A549 (cell line): ENCODE data around the gene KCNK7. TPM values are rescaled to one million over a fixed set of nuclear protein-coding genes. Genes with fewer than 3 reads are reported as not detected.

Source experiments
- ATAC-seq, 2 experiments: fragments of 200-7000 bp in 1 of 2; fragments of >200 bp in 1 of 2; cut with Nextera tagmentation in 1 of 2; cut with Tn5 transposase in 1 of 2; 3 replicates each; pipeline versions ENCODE4 v1.8.0 to v1.9.1; 2018 to 2020; ENCODE audit warnings: mild to moderate bottlenecking in 1 of 2, moderate library complexity in 1 of 2
- CTCF ChIA-PET: fragments of 300-600 bp; sonication (Branson Sonifier 250); formaldehyde crosslinking; extraction: SDS; loops from one replicate; lab custom pipeline; 2021; ENCODE audit warnings: antibody characterized with exemption, inconsistent platforms; lab: Yijun Ruan, JAX
- POLR2A ChIA-PET: fragments of 350-600 bp; formaldehyde crosslinking; extraction: SDS; loops from one replicate; lab custom pipeline; 2021; ENCODE audit warnings: antibody characterized with exemption, inconsistent platforms; lab: Yijun Ruan, JAX
- DNase-seq, 2 experiments: peaks; one replicate each; pipeline versions ENCODE4 v3.0.0 to v3.0.0-alpha.2; 2011 to 2016; ENCODE audit warnings: low read depth in 1 of 2, low spot score in 1 of 2
- FAIRE-seq: peaks from 2 replicates; lab custom pipeline; 2011; peaks lifted over from hg19 to GRCh38; lab: Jason Lieb, UNC
- H3K27ac ChIP-seq, 2 experiments: fragments of >200 bp; sonication (Bioruptor Twin); formaldehyde crosslinking; 3 replicates each; pipeline ENCODE4 v1.5.1; 2016 to 2017
- H3K4me1 ChIP-seq: fragments of >200 bp; sonication (Bioruptor Twin); formaldehyde crosslinking; 3 replicates; pipeline ENCODE4 v1.6.1; 2016
- H3K4me2 ChIP-seq: fragments of >200 bp; sonication (Bioruptor Twin); formaldehyde crosslinking; 3 replicates; pipeline ENCODE4 v1.6.1; 2016
- H3K4me3 ChIP-seq: fragments of >200 bp; sonication (Bioruptor Twin); formaldehyde crosslinking; 3 replicates; pipeline ENCODE4 v1.5.1; 2016
- H3K9me3 ChIP-seq: fragments of >200 bp; sonication (Bioruptor Twin); formaldehyde crosslinking; 3 replicates; pipeline ENCODE4 v1.6.1; 2016
- BHLHE40 ChIP-seq: IDR thresholded peaks from 2 replicates; pipeline ENCODE4 v1.6.1; 2012; ENCODE audit warnings: low read depth, low read length, inconsistent platforms
- CBX8 ChIP-seq: fragments of 200-600 bp; sonication (generic); IDR thresholded peaks from 2 replicates; pipeline ENCODE4 v1.6.1; 2016
- CHD2 ChIP-seq: fragments of 150-350 bp; IDR thresholded peaks from 2 replicates; pipeline ENCODE4 v1.6.1; 2014; ENCODE audit warnings: low read length; ENCODE audit not compliant: partially characterized antibody
- EHMT2 ChIP-seq: fragments of 200-600 bp; sonication (generic); IDR thresholded peaks from 2 replicates; pipeline ENCODE4 v1.6.1; 2016; ENCODE audit warnings: antibody characterized with exemption, low read depth, mild to moderate bottlenecking, moderate library complexity
- ELK1 ChIP-seq: fragments of 150-350 bp; IDR thresholded peaks from 2 replicates; pipeline ENCODE4 v1.6.1; 2014; ENCODE audit warnings: low read depth, mild to moderate bottlenecking, low read length
- EP300 ChIP-seq, 2 experiments: fragments of >200 bp; sonication (Bioruptor Twin); formaldehyde crosslinking; IDR thresholded peaks; 2 replicates in 1 of 2; 3 replicates in 1 of 2; pipeline ENCODE4 v1.6.1; 2016 to 2017
- ESRRA ChIP-seq: fragments of 150-350 bp; IDR thresholded peaks from 2 replicates; pipeline ENCODE4 v1.6.1; 2014; ENCODE audit warnings: mild to moderate bottlenecking, low read length, borderline replicate concordance
- FOSB ChIP-seq: fragments of 250-450 bp; sonication (Bioruptor Pico); IDR thresholded peaks from 2 replicates; pipeline ENCODE4 v1.5.0; 2020; ENCODE audit warnings: mild to moderate bottlenecking, moderate library complexity
- FOXS1 ChIP-seq: fragments of 250-450 bp; sonication (Bioruptor Pico); IDR thresholded peaks from 2 replicates; pipeline ENCODE4 v1.5.0; 2020; ENCODE audit warnings: mild to moderate bottlenecking, moderate library complexity
- GATA3 ChIP-seq: IDR thresholded peaks from 2 replicates; pipeline ENCODE4 v1.6.1; 2012; ENCODE audit warnings: borderline replicate concordance
- HEYL ChIP-seq: fragments of 250-450 bp; sonication (Bioruptor Pico); IDR thresholded peaks from 2 replicates; pipeline ENCODE4 v1.8.0; 2021; ENCODE audit warnings: mild to moderate bottlenecking, moderate library complexity
- HMGXB4 ChIP-seq: fragments of 250-450 bp; sonication (Bioruptor Pico); IDR thresholded peaks from 2 replicates; pipeline ENCODE4 v1.5.0; 2021; ENCODE audit warnings: mild to moderate bottlenecking, moderate library complexity, borderline replicate concordance
- HOXB13 ChIP-seq: fragments of 250-450 bp; sonication (Bioruptor Pico); IDR thresholded peaks from 2 replicates; pipeline ENCODE4 v1.5.0; 2020; ENCODE audit warnings: low read depth, mild to moderate bottlenecking, moderate library complexity
- HOXB5 ChIP-seq: fragments of 250-450 bp; sonication (Bioruptor Pico); IDR thresholded peaks from 2 replicates; pipeline ENCODE4 v1.5.0; 2020; ENCODE audit warnings: mild to moderate bottlenecking, moderate library complexity
- JUN ChIP-seq, 2 experiments: fragments of >200 bp; sonication (Bioruptor Twin); formaldehyde crosslinking; IDR thresholded peaks; 2 replicates in 1 of 2; 3 replicates in 1 of 2; pipeline ENCODE4 v1.6.1; 2016 to 2017
- MAZ ChIP-seq: fragments of 150-350 bp; IDR thresholded peaks from 2 replicates; pipeline ENCODE4 v1.6.1; 2014; ENCODE audit warnings: antibody characterized with exemption, low read depth, low read length, borderline replicate concordance
- MYC ChIP-seq: IDR thresholded peaks from 2 replicates; pipeline ENCODE4 v1.6.1; 2012; ENCODE audit warnings: mild to moderate bottlenecking, inconsistent platforms, low read length, improper control_type of control experiment, borderline replicate concordance
- NPAS2 ChIP-seq: fragments of 250-450 bp; sonication (Bioruptor Pico); IDR thresholded peaks from 2 replicates; pipeline ENCODE4 v1.8.0; 2022; ENCODE audit warnings: mild to moderate bottlenecking, moderate library complexity, borderline replicate concordance
- POLR2A ChIP-seq: IDR thresholded peaks from 2 replicates; pipeline ENCODE4 v1.6.1; 2012; ENCODE audit warnings: mild to moderate bottlenecking, low read length
- POLR2AphosphoS2 ChIP-seq: conservative IDR thresholded peaks from 2 replicates; pipeline ENCODE4 v1.6.1; 2012; ENCODE audit warnings: low read length, improper control_type of control experiment, inconsistent platforms
- RAD21 ChIP-seq, 2 experiments: fragments of >200 bp in 1 of 2; sonication (Bioruptor Twin) in 1 of 2; formaldehyde crosslinking in 1 of 2; IDR thresholded peaks in 1 of 2; conservative IDR thresholded peaks in 1 of 2; 2 replicates in 1 of 2; 3 replicates in 1 of 2; pipeline ENCODE4 v1.6.1; 2012 to 2018; ENCODE audit warnings: inconsistent platforms in 1 of 2
- RARB ChIP-seq: fragments of 250-450 bp; sonication (Bioruptor Pico); IDR thresholded peaks from 2 replicates; pipeline ENCODE4 v1.8.0; 2021; ENCODE audit warnings: mild to moderate bottlenecking, moderate library complexity
- RCOR1 ChIP-seq: fragments of 150-350 bp; IDR thresholded peaks from 2 replicates; pipeline ENCODE4 v1.6.1; 2014; ENCODE audit warnings: antibody characterized with exemption, low read length, low read depth
- RNF2 ChIP-seq: fragments of 200-600 bp; sonication (generic); IDR thresholded peaks from 2 replicates; pipeline ENCODE4 v1.6.1; 2016; ENCODE audit warnings: low read depth, mild to moderate bottlenecking, antibody characterized with exemption, moderate library complexity, borderline replicate concordance
- SMC3 ChIP-seq: fragments of >200 bp; sonication (Bioruptor Twin); formaldehyde crosslinking; IDR thresholded peaks from 3 replicates; pipeline ENCODE4 v1.6.1; 2018; ENCODE audit warnings: inconsistent platforms
- SREBF2 ChIP-seq: fragments of 450-650 bp; IDR thresholded peaks from 2 replicates; pipeline ENCODE4 v1.6.1; 2014; ENCODE audit warnings: mild to moderate bottlenecking, moderate library complexity
- ZFP36 ChIP-seq: fragments of 450-650 bp; IDR thresholded peaks from 2 replicates; pipeline ENCODE4 v1.6.1; 2014; ENCODE audit warnings: borderline replicate concordance; ENCODE audit not compliant: partially characterized antibody
- ZNF302 ChIP-seq: fragments of 250-450 bp; sonication (Bioruptor Pico); IDR thresholded peaks from 2 replicates; pipeline ENCODE4 v1.9.0; 2021; ENCODE audit warnings: inconsistent platforms, mild to moderate bottlenecking, moderate library complexity
- WGBS: methylation state at CpG from one replicate; pipeline ENCODE4 v1.1.6; 2017; ENCODE audit errors: missing lambda C conversion rate; 5-methylcytosine and 5-hydroxymethylcytosine counted together
- polyA plus RNA-seq, 4 experiments: library from polyadenylated mRNA; depleted of rRNA in 3 of 4; stranded (reverse); fragments of >200 nt; fragmentation: RNase III in 1 of 4; extraction: RNeasy Plus Mini Kit Qiagen cat#74134 plus additional on column Dnase treatment in 1 of 4; gene quantifications; 2 replicates in 3 of 4; 3 replicates in 1 of 4; pipeline ENCODE4 v1.2.3, GENCODE V29; 2011 to 2017
- TF ChIP-seq, protein P1 (sequence below): IDR thresholded peaks from 2 replicates; pipeline ENCODE4 v1.6.1; 2012
- TF ChIP-seq, protein P2 (sequence below): fragments of 200-600 bp; sonication (generic); IDR thresholded peaks from 2 replicates; pipeline ENCODE4 v1.6.1; 2016; ENCODE audit warnings: antibody characterized with exemption, mild to moderate bottlenecking, moderate library complexity
- TF ChIP-seq, protein P3 (sequence below): fragments of 250-450 bp; sonication (Bioruptor Pico); IDR thresholded peaks from 2 replicates; pipeline ENCODE4 v1.5.0; 2020; ENCODE audit warnings: low read depth, mild to moderate bottlenecking, moderate library complexity
- TF ChIP-seq, protein P4 (sequence below): fragments of 450-650 bp; IDR thresholded peaks from 2 replicates; pipeline ENCODE4 v1.6.1; 2014; ENCODE audit warnings: antibody characterized with exemption

Gene KCNK7
- polyA plus RNA-seq, 2 of the 4 experiments (the other 2 are of a cell fraction) = 0.13 to 0.50 TPM

GRCh38 chr11:65575568-65576231, 19.9 kb downstream of the KCNK7 start, which contains the start of gene EHBP1L1:
TSS of gene EHBP1L1 (plus strand) at chr11:65576053. CDS start at chr11:65576303, 250 bp downstream.
- peak within 1 kb of the TSS; percentile 82 for H3K4me3 ChIP-seq
- peak; percentile 64 to 68 for DNase-seq
- peak within 1 kb of the TSS; percentile 97 for H3K4me2 ChIP-seq
- no peak for FAIRE-seq
- ChIA-PET POLR2A (interaction anchor here (1.0 kb wide), 1 partner anchor 11 kb away, joined by 3 read pairs; no protein-coding TSS in a partner anchor), CTCF (interaction anchor here (0.6 to 6.6 kb wide), 8 partner anchors 12 to 58 kb away, joined by 3 to 58 read pairs (median 5); partner anchors contain the start of gene KCNK7)
- H3K27ac ChIP-seq = peak within 1 kb of the TSS; percentile 92 to 98
- 7% methylated on average over 16 of the region's 69 CpGs for WGBS
- ATAC-seq = peak; percentile 9 to 11
- H3K4me1 ChIP-seq = peaks cover 57% of the 10 kb centered on the region
- H3K9me3 ChIP-seq = no peaks in the 10 kb centered on the region
- TF ChIP-seq HOXB13 (CRISPR knock-in tag) = no peak
- TF ChIP-seq, protein P1, sequence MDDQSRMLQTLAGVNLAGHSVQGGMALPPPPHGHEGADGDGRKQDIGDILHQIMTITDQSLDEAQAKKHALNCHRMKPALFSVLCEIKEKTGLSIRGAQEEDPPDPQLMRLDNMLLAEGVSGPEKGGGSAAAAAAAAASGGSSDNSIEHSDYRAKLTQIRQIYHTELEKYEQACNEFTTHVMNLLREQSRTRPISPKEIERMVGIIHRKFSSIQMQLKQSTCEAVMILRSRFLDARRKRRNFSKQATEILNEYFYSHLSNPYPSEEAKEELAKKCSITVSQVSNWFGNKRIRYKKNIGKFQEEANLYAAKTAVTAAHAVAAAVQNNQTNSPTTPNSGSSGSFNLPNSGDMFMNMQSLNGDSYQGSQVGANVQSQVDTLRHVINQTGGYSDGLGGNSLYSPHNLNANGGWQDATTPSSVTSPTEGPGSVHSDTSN = no peak
- TF ChIP-seq HOXB5 = no peak
- no peak for TF ChIP-seq NPAS2
- TF ChIP-seq RARB = no peak
- TF ChIP-seq, protein P2, sequence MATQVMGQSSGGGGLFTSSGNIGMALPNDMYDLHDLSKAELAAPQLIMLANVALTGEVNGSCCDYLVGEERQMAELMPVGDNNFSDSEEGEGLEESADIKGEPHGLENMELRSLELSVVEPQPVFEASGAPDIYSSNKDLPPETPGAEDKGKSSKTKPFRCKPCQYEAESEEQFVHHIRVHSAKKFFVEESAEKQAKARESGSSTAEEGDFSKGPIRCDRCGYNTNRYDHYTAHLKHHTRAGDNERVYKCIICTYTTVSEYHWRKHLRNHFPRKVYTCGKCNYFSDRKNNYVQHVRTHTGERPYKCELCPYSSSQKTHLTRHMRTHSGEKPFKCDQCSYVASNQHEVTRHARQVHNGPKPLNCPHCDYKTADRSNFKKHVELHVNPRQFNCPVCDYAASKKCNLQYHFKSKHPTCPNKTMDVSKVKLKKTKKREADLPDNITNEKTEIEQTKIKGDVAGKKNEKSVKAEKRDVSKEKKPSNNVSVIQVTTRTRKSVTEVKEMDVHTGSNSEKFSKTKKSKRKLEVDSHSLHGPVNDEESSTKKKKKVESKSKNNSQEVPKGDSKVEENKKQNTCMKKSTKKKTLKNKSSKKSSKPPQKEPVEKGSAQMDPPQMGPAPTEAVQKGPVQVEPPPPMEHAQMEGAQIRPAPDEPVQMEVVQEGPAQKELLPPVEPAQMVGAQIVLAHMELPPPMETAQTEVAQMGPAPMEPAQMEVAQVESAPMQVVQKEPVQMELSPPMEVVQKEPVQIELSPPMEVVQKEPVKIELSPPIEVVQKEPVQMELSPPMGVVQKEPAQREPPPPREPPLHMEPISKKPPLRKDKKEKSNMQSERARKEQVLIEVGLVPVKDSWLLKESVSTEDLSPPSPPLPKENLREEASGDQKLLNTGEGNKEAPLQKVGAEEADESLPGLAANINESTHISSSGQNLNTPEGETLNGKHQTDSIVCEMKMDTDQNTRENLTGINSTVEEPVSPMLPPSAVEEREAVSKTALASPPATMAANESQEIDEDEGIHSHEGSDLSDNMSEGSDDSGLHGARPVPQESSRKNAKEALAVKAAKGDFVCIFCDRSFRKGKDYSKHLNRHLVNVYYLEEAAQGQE = no peak
- TF ChIP-seq EP300 (IDR thresholded peaks at IDR 0.05) = no peak
- TF ChIP-seq JUN (IDR thresholded peaks at IDR 0.05) = peak; percentile 39 to 84
- no peak for TF ChIP-seq CBX8
- no peak for TF ChIP-seq EHMT2
- TF ChIP-seq, protein P3, sequence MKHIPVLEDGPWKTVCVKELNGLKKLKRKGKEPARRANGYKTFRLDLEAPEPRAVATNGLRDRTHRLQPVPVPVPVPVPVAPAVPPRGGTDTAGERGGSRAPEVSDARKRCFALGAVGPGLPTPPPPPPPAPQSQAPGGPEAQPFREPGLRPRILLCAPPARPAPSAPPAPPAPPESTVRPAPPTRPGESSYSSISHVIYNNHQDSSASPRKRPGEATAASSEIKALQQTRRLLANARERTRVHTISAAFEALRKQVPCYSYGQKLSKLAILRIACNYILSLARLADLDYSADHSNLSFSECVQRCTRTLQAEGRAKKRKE = no peak
- TF ChIP-seq GATA3 = no peak
- TF ChIP-seq MAZ = no peak
- TF ChIP-seq ZNF302 (CRISPR knock-in tag) = no peak
- no peak for TF ChIP-seq ELK1
- TF ChIP-seq ESRRA = no peak
- TF ChIP-seq, protein P4, sequence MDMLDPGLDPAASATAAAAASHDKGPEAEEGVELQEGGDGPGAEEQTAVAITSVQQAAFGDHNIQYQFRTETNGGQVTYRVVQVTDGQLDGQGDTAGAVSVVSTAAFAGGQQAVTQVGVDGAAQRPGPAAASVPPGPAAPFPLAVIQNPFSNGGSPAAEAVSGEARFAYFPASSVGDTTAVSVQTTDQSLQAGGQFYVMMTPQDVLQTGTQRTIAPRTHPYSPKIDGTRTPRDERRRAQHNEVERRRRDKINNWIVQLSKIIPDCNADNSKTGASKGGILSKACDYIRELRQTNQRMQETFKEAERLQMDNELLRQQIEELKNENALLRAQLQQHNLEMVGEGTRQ = no peak
- no peak for TF ChIP-seq RAD21 (conservative IDR thresholded peaks at IDR 0.05 in 1 of 2, IDR thresholded peaks at IDR 0.05 in 1 of 2)
- TF ChIP-seq RCOR1 = no peak
- TF ChIP-seq RNF2 = no peak
- TF ChIP-seq POLR2AphosphoS2 = no peak
- TF ChIP-seq ZFP36 = no peak
- no peak for TF ChIP-seq SMC3
- no peak; the same call in 1 of the 2 replicates for TF ChIP-seq POLR2A
- no peak for TF ChIP-seq HMGXB4
- no peak for TF ChIP-seq BHLHE40
- TF ChIP-seq CHD2 = no peak
- TF ChIP-seq SREBF2 = no peak
- no peak for TF ChIP-seq HEYL
- no peak for TF ChIP-seq FOSB (CRISPR knock-in tag)
- TF ChIP-seq FOXS1 = no peak
- no peak for TF ChIP-seq MYC
